Chondrocyte (in vitro differentiated cells): ENCODE results near the gene PRKAR1B. TPM values are rescaled to one million over a fixed set of nuclear protein-coding genes. Genes with fewer than 3 reads are reported as not detected.

Experiments used
- DNase-seq: peaks from one replicate; pipeline ENCODE4 v3.0.0; 2021; ENCODE audit warnings: mixed read lengths, low spot score
- H3K27ac Mint-ChIP-seq: one replicate; pipeline ENCODE4 v1.8.0; 2021; ENCODE audit warnings: mild to moderate bottlenecking, moderate library complexity, mixed read lengths; ENCODE audit not compliant: unreplicated experiment
- H3K27me3 Mint-ChIP-seq: 2 replicates; pipeline ENCODE4 v1.8.0; 2021; ENCODE audit warnings: low read depth, mixed read lengths
- H3K36me3 Mint-ChIP-seq: 2 replicates; pipeline ENCODE4 v1.8.0; 2021; ENCODE audit warnings: low read depth, mixed read lengths
- H3K4me1 Mint-ChIP-seq: 2 replicates; pipeline ENCODE4 v1.8.0; 2021; ENCODE audit warnings: low read depth, mild to moderate bottlenecking, mixed read lengths
- H3K4me3 Mint-ChIP-seq: one replicate; pipeline ENCODE4 v1.8.0; 2021; ENCODE audit warnings: mild to moderate bottlenecking, moderate library complexity, mixed read lengths; ENCODE audit not compliant: unreplicated experiment
- H3K9me3 Mint-ChIP-seq: 2 replicates; pipeline ENCODE4 v1.8.0; 2021; ENCODE audit warnings: low read depth, mixed read lengths
- total RNA-seq: library from RNA; stranded (reverse); gene quantifications from 3 replicates; pipeline ENCODE4 v1.2.1, GENCODE V29; 2021
- TF ChIP-seq, protein P1 (sequence below): fragments of 200-600 bp; sonication (generic); IDR thresholded peaks from 2 replicates; pipeline ENCODE4 v1.5.0; 2021; ENCODE audit warnings: antibody characterized with exemption, mild to moderate bottlenecking, moderate library complexity

Gene PRKAR1B
- total RNA-seq, 1 donor from 2014 or later: 7.7 TPM

GRCh38 chr7:646951-647350, 80.1 kb downstream of the PRKAR1B start:
- DNase-seq: no peak
- Mint-ChIP-seq H3K9me3 (no peaks in the 10 kb centered on the region), H3K4me3 (no peak overlapping the region), H3K27me3 (no peaks in the 10 kb centered on the region), H3K36me3 (peaks cover 1% of the 10 kb centered on the region), H3K4me1 (no peaks in the 10 kb centered on the region), H3K27ac (no peak overlapping the region)
- TF ChIP-seq, protein P1, sequence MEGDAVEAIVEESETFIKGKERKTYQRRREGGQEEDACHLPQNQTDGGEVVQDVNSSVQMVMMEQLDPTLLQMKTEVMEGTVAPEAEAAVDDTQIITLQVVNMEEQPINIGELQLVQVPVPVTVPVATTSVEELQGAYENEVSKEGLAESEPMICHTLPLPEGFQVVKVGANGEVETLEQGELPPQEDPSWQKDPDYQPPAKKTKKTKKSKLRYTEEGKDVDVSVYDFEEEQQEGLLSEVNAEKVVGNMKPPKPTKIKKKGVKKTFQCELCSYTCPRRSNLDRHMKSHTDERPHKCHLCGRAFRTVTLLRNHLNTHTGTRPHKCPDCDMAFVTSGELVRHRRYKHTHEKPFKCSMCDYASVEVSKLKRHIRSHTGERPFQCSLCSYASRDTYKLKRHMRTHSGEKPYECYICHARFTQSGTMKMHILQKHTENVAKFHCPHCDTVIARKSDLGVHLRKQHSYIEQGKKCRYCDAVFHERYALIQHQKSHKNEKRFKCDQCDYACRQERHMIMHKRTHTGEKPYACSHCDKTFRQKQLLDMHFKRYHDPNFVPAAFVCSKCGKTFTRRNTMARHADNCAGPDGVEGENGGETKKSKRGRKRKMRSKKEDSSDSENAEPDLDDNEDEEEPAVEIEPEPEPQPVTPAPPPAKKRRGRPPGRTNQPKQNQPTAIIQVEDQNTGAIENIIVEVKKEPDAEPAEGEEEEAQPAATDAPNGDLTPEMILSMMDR: no peak

DNA sequence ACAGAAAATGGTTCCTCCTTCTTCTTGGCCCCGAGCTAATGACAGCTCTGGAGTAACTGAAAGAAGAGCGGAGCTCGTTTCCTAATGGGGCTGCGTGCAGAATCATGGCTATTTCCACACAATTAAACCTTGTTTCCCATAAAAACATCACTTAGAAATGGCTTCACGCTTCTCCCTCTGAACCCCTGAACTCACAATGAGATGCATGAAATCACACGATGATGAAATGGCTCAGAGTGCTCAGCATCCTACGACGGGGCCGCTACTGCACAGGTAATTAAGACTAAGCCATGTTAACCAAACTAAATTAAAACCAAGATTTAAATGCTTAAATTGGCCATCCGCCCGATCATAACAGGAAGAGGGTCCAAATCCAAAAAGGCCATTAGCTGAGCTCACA, 80.6 kb downstream of the PRKAR1B start:
- Mint-ChIP-seq H3K36me3 (peaks cover 1% of the 10 kb centered on the region), H3K27ac (no peak overlapping the region), H3K27me3 (no peaks in the 10 kb centered on the region), H3K4me3 (no peak overlapping the region), H3K9me3 (no peaks in the 10 kb centered on the region), H3K4me1 (no peaks in the 10 kb centered on the region)
- TF ChIP-seq, protein P1: no peak
- no peak for DNase-seq

DNA sequence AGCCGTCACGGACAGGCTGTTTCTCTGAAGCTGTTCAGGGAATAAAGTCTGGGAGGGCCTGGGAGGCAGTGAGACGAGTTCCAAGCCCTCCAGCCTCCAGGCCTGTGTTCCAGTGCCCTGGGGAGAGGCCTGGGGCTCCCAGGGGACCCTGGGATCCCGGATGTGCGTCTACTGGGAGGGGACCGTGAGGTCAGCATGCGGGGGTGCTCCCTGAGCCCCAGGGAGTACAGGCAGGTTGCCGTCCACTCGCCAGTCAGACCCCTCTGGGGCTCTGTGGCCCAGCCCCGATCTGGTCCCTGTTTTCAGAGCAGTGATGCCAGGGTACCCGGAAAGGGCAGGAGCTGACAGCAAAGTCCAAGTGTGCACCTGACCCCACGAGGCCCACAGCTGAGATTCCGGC, 81.5 kb downstream of the PRKAR1B start:
- Mint-ChIP-seq H3K4me1 (no peaks in the 10 kb centered on the region), H3K9me3 (no peaks in the 10 kb centered on the region), H3K36me3 (peaks cover 1% of the 10 kb centered on the region), H3K27ac (no peak overlapping the region), H3K4me3 (no peak overlapping the region), H3K27me3 (no peaks in the 10 kb centered on the region)
- TF ChIP-seq, protein P1: no peak
- no peak for DNase-seq

GRCh38 chr7:644381-645305, 82.4 kb downstream of the PRKAR1B start:
- TF ChIP-seq, protein P1: no peak
- Mint-ChIP-seq H3K27me3 (no peaks in the 10 kb centered on the region), H3K36me3 (peaks cover 1% of the 10 kb centered on the region), H3K9me3 (no peaks in the 10 kb centered on the region), H3K4me3 (no peak overlapping the region), H3K4me1 (no peaks in the 10 kb centered on the region), H3K27ac (no peak overlapping the region)
- no peak for DNase-seq

DNA sequence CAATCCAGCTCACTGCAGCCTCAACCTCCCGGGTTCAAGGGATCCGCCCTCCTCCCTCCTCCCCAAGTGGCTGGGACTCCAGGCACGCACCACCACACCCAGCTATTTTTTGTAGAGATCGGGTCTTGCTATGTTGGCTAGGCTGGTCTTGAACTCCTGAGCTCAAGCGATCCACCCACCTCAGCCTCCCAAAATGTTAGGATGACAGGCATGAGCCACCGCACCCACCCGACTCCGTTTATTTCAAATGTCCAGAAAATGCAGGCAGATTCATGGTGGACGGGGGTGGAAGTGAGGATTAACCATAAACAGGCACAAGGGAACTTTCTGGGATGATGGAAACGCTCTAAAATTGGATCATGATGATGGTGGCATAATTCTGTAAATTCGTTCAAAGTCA, 85.1 kb downstream of the PRKAR1B start:
- H3K27ac Mint-ChIP-seq: no peak overlapping the region
- no peaks in the 10 kb centered on the region for H3K4me1 Mint-ChIP-seq
- TF ChIP-seq, protein P1: no peak
- H3K4me3 Mint-ChIP-seq: no peak overlapping the region
- H3K36me3 Mint-ChIP-seq: no peaks in the 10 kb centered on the region
- no peaks in the 10 kb centered on the region for H3K27me3 Mint-ChIP-seq
- DNase-seq: no peak
- H3K9me3 Mint-ChIP-seq: no peaks in the 10 kb centered on the region
